ENCODE measurements around the gene ANO10. TPM values are rescaled to one million over a fixed set of nuclear protein-coding genes. Genes with fewer than 3 reads are reported as not detected.

Gene ANO10
- total RNA-seq, 1 donor from 2014 or later = 41.5 TPM

- DNase-seq (ENCODE audit: low read depth in 2 of 2) = no peak
Observed at GRCh38 chr3:43319376-43319775, 302.4 kb downstream of the ANO10 start.

- peak; percentile 41 to 73 for DNase-seq (ENCODE audit: low read depth in 2 of 2)
Observed at GRCh38 chr3:43317461-43318316, 304.1 kb downstream of the ANO10 start.

GRCh38 chr3:43316783-43317460 is 304.9 kb downstream of the ANO10 start:
- peak; percentile 20 to 28 for DNase-seq (ENCODE audit: low read depth in 2 of 2)

Other genes starting within 250 kb of the ANO10 start
- 9.1 and 9.8 TPM in 2 replicates for gene ABHD5, start 68.9 kb upstream of the ANO10 start, total RNA-seq

All from lung microvascular endothelial cell (primary cell).